ENCODE data around the gene IL1RL2.

DNA sequence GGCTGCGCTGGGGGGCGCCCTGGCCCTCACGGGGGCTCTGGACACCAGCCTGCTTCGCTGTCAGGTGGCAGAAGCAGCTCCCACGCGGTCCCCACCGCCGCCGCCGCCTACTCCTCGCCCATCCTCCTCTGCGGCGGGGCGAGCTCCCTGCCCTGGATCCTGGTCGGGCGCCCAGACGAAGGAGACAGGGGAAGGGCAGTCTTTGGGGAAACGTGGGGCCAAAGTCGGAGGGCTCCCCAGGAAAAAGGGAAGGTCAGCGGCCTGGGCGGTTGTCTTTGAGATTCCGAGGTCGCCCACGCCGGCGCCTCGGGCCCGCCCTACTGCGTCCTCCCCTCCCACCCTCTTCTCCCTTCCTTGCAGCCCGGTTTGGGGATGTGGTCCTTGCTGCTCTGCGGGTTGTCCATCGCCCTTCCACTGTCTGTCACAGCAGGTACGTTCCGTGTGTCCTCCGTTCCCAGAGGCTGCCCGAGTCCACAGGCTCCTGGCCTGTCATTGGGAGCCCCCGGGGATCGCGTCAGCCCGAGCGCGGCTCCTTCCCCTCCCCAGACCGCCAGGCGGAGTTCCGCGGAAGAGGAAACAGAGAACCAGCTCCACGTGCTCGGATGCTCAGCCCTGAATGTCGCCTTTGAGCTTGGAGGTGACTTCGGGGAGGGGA lies 800 bp downstream of the IL1RL2 start:
- TF ChIP-seq, protein P1, sequence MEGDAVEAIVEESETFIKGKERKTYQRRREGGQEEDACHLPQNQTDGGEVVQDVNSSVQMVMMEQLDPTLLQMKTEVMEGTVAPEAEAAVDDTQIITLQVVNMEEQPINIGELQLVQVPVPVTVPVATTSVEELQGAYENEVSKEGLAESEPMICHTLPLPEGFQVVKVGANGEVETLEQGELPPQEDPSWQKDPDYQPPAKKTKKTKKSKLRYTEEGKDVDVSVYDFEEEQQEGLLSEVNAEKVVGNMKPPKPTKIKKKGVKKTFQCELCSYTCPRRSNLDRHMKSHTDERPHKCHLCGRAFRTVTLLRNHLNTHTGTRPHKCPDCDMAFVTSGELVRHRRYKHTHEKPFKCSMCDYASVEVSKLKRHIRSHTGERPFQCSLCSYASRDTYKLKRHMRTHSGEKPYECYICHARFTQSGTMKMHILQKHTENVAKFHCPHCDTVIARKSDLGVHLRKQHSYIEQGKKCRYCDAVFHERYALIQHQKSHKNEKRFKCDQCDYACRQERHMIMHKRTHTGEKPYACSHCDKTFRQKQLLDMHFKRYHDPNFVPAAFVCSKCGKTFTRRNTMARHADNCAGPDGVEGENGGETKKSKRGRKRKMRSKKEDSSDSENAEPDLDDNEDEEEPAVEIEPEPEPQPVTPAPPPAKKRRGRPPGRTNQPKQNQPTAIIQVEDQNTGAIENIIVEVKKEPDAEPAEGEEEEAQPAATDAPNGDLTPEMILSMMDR (IDR thresholded peaks at IDR 0.05 in 4 of 5, conservative IDR thresholded peaks at IDR 0.05 in 1 of 5), result peak in 4 of 5 experiments; percentile 27 to 54 (median 50)
- TF ChIP-seq POLR2A (IDR thresholded peaks at IDR 0.05), result peak in 1 of 2 donors; percentile 28

Data from gastrocnemius medialis (tissue), 4 donors.